HG02885 (cell line): ENCODE measurements around the gene TRPC4.

Source experiments
- ATAC-seq: cut with Tn5 transposase; IDR thresholded peaks from one replicate; pipeline ENCODE4 v1.9.1; 2021; ENCODE audit warnings: mild to moderate bottlenecking; ENCODE audit not compliant: unreplicated experiment, poor library complexity

Gene TRPC4

GRCh38 chr13:37869756-37870488 lies at the start of gene TRPC4:
TSS of gene TRPC4 (minus strand) at chr13:37869772. CDS start at chr13:37783333, 86,439 bp downstream.
- no peak for ATAC-seq

- ATAC-seq: no peak
These were observed 49.2 kb upstream of the TRPC4 start for GRCh38 chr13:37918751-37919150.

DNA sequence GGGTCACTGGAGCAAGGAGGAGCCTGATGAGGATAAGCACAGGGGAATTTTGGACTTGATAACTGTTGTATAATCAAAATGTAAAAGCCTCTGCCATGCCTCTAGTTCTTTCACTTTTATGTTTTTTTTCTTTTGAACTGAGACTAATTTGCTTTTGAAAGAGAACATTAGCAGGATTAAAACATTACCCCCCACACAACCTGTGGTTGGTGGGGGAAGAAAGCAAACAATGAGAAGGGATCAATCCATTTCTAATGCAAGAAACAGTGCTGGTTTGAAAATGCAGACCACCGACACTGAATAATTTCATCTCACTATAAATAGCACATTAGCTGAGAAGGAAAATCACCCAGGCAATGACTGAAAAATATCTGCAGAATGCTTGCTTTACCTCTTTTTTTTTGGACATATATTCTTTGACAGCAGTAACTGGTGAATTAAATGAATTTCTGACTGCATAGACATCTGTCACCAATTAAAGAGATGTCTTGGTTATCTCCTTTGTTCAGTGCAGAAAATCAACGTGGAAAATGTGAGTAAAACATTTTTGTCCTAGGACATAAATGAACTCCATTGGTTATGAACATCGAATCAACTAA lies 48.6 kb upstream of the TRPC4 start:
- ATAC-seq: no peak

- no peak for ATAC-seq
These were observed 45.3 kb upstream of the TRPC4 start for GRCh38 chr13:37914781-37915391.

GRCh38 chr13:37910790-37911189 lies 41.2 kb upstream of the TRPC4 start:
- no peak for ATAC-seq

- ATAC-seq: no peak
These were observed 37.3 kb upstream of the TRPC4 start for GRCh38 chr13:37906880-37907279.

- ATAC-seq: no peak
These were observed 36.2 kb upstream of the TRPC4 start for GRCh38 chr13:37905736-37906135.

GRCh38 chr13:37899753-37900152 lies 30.2 kb upstream of the TRPC4 start:
- no peak for ATAC-seq

DNA sequence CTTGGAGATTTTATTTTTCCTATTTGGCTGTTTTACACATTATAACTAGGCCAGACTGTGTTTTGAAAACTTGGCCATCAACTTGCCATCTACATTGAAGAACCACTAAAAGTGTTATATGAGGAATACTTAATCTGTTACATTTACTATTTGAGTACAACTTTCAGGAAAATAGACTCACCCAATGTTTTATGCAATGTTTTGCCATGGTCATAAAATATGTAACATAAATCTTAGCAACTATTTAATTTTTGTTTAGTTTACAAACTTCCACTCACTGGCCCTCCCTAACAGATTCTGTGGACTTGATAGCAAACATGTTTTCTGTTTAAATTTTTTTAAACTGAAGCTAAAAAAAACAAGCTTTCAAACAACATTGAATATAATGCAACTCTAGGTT lies 23.7 kb upstream of the TRPC4 start:
- ATAC-seq: no peak

DNA sequence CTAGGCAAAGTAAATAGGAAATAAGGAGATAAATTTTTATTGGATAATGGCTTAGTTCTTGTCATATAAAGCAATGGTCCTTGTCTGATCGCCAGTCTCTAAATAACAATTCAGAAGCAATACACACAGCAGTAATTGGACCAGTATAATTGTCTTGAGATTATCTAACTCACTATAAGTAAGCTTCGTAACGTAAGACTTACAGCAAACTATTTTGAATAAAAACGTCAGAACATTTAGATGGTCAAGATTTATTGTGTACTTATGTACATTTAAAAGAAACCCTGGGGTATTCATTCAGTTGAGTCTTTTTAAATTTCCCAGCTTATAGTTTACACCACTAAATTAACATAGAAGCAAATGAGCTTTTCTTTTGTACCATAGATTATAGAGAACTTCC lies 20.2 kb upstream of the TRPC4 start:
- no peak for ATAC-seq

DNA sequence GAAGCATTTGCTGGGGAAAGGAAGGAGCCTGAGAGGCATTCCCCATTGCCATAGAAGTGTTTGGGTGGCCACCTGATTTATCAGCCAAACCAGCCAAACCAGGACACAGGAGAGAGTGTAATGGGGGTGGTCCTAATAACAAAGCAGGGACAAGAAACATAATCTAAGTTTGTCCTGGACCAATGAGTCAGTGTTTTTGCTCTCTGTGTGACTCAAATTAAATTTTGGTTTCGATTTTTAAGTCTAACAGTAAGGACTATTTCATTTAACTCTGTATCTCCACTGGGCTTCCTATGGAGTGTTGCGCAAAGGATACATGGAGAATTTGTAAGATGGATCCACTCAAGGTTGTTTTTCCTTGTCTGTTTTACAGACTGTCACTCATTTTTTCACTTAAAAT lies 19.5 kb upstream of the TRPC4 start:
- ATAC-seq: no peak

- no peak for ATAC-seq
These were observed 17.3 kb upstream of the TRPC4 start for GRCh38 chr13:37886879-37887278.

DNA sequence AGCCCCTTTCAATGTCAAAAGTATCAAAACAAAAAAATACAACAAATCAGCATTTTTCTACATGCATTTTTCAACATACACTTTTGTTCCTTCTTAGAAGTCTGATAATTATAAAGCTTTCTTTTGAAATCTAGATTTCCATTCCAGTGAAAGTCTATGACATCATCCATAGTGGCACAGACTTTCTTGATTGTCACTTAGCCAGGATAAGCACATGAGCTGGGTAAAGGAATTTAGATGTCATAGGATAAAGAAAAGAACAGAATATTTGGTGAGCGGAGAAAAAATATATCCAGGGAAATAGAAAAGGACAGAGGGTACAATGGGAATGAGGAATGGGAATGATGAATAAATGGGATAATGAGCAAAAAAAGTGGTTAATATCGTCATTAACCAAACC lies 15.1 kb upstream of the TRPC4 start:
- ATAC-seq: no peak

DNA sequence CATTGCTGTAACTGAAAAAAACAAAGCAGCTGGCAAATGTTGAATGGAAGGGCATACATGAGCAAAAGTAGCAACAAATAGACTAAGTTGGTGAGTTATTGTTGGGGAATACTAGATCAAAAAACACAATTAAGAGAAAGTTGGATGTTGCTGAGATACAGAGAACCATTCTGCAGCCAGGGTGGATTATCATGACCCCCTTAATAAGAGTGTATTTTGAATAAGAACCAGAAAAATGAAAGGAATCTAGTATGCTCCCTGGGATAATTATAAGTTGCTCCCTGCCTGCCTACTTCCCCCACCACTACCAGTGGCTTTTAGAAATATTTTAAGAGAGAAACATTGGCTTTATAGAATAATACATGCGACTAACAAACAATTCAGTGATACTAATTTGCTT lies 14.5 kb upstream of the TRPC4 start:
- no peak for ATAC-seq

DNA sequence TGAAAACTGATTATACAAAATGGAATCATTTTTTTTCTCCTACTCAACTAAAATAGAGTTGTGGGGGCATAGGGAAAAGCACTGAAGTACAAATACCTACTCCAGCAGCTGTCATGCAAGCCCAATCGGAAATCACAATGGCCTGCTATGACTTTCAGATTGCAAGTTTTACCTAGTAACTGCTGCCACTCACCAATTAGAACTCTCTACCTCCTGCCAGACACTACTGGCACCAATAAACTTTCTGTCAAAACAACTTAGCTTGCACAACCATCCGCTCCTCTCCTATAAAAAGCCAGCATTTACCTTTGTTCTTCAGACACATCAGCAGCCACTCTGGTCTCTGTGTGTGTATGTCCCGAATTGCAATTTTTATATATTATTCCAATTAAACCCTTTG lies 9.3 kb upstream of the TRPC4 start:
- ATAC-seq: no peak

- ATAC-seq: no peak
These were observed 8.9 kb upstream of the TRPC4 start for GRCh38 chr13:37878496-37878895.

DNA sequence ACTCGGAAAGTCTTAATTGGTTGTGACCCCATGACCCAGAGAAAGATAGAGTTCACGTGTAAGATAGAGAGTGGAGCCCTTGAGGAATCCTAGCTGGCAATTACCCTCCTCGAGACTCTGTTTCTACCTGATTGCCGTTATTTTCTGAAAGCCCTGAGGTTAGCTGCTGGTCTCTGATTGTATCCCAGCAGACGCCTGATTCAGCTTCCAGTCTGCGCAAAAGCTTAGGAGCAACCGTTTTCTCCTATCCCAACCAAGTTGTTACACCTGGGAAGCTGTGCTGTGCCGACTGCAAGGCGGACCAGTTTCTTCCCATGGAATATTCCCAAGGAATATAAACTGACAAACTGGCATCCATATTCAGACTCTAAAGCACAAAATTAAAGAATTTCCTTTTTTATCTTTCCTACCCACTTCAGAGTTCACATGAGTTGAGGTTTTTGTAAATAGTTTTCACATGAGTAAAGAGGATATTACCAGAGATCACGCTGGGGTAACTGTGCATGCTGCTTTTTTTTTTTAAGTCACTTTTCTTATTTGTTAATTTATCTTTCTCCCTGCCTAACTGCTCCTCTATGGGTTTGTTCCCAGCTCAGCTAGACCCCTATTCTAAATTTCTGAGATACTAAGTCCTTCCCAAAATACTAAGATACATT lies 1.5 kb upstream of the TRPC4 start:
- ATAC-seq: no peak

DNA sequence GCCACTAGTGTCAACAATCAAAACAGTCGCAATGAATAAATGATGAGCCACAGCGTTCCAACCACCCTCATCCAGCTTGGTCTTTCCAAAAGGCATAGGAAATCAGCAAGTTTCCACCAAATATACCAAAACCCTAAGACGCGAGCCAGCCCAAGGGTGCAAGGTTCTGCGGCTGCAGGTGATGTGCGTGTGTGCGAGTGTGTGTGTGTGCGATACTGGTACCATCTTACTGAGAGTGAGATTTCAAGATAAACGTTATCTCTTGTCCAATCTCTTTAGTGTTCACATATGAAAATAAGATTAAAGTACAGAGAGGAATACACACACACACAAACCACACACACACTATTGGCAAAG lies 895 bp upstream of the TRPC4 start:
- no peak for ATAC-seq

DNA sequence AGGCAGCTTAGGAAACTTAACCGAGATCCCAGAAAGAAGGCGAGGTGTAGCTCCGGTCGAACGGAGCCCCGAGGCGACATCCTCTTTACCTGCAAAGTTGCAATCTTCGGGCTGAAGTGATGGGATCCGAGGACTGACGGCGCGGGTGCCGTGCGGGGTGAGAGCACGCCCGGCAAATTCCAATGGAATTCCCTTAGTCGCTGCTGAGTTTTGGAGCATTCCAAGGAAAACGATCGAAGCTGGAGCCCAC lies 141 bp downstream of the TRPC4 start:
- no peak for ATAC-seq

GRCh38 chr13:37868691-37869505 lies 674 bp downstream of the TRPC4 start:
- no peak for ATAC-seq

DNA sequence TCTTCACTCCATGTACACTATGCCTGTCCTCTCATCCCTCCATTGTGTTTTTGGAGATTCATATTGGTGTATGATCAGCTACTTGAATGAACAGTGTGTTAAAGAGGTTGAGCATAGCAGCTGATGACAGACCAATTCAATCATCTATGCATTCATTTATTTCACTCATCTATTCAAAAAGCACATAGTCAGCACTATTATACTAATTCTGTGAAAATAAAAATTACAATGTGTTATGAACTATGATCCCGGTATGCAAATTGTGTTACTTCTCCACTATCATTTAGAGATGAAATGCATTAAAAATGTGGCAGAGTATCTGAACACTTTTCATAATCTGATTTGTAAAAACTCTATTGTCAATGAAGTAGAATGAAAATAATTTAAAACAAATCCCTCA lies 5.9 kb downstream of the TRPC4 start:
- ATAC-seq: no peak
